LoVo (cell line): ENCODE data around the gene SPEG.

Experiments used
- DNase-seq: peaks from one replicate; pipeline ENCODE4 v3.0.0-alpha.2; 2016; ENCODE audit warnings: low spot score

The SPEG gene

GRCh38 chr2:219514196-219514761 lies 79.6 kb downstream of the SPEG start, which contains the start of gene ASIC4:
Gene ASIC4, plus strand, starts transcription at chr2:219514482. Its CDS starts 243 bp downstream, at chr2:219514725.
- no peak for DNase-seq

GRCh38 chr2:219514836-219515235 lies 80.2 kb downstream of the SPEG start:
- no peak for DNase-seq

- no peak for DNase-seq
Observed at GRCh38 chr2:219515874-219516629, 81.4 kb downstream of the SPEG start.

GRCh38 chr2:219516888-219517287 lies 82.2 kb downstream of the SPEG start:
- DNase-seq, result no peak

- no peak for DNase-seq
Observed at GRCh38 chr2:219517954-219518778, 83.5 kb downstream of the SPEG start.

GRCh38 chr2:219519526-219519916 lies 84.9 kb downstream of the SPEG start:
- DNase-seq, result no peak

- DNase-seq, result no peak
Observed at GRCh38 chr2:219520079-219520478, 85.4 kb downstream of the SPEG start.

- DNase-seq, result no peak
Observed at GRCh38 chr2:219521066-219521880, 86.6 kb downstream of the SPEG start.

- no peak for DNase-seq
Observed at GRCh38 chr2:219522111-219523030, 87.7 kb downstream of the SPEG start.

- DNase-seq, result no peak
Observed at GRCh38 chr2:219523031-219523671, 88.5 kb downstream of the SPEG start.

GRCh38 chr2:219524817-219525216 lies 90.2 kb downstream of the SPEG start:
- DNase-seq, result no peak

- no peak for DNase-seq
Observed at GRCh38 chr2:219525533-219526232, 91.0 kb downstream of the SPEG start.

- DNase-seq, result no peak
Observed at GRCh38 chr2:219526320-219527075, 91.9 kb downstream of the SPEG start.

- DNase-seq, result no peak
Observed at GRCh38 chr2:219527076-219527394, 92.4 kb downstream of the SPEG start.

- no peak for DNase-seq
Observed at GRCh38 chr2:219527472-219527871, 92.8 kb downstream of the SPEG start.

GRCh38 chr2:219530048-219530963 lies 95.7 kb downstream of the SPEG start:
- DNase-seq, result peak; percentile 89

- DNase-seq, result no peak
Observed at GRCh38 chr2:219531639-219532377, 97.2 kb downstream of the SPEG start.

GRCh38 chr2:219532378-219532649 lies 97.7 kb downstream of the SPEG start:
- DNase-seq, result no peak
